GM23338 (cell line): ENCODE measurements around the gene SRGAP3. TPM values are rescaled to one million over a fixed set of nuclear protein-coding genes. Genes with fewer than 3 reads are reported as not detected.

Experiments used
- ATAC-seq: fragments of 200-7000 bp; cut with Tn5 transposase; 3 replicates; pipeline ENCODE4 v1.9.1; 2020
- DNase-seq: peaks from one replicate; pipeline ENCODE4 v3.0.0-alpha.2; 2015; ENCODE audit warnings: low spot score
- H2AFZ ChIP-seq: fragments of 200-600 bp; sonication (generic); 2 replicates; pipeline ENCODE4 v1.8.0; 2016; ENCODE audit warnings: antibody characterized with exemption, mild to moderate bottlenecking, moderate library complexity
- H3F3A ChIP-seq: fragments of 200-600 bp; sonication (generic); replicated peaks from 2 replicates; pipeline ENCODE4 v1.8.0; 2017; ENCODE audit warnings: antibody characterized with exemption, mixed run types, low read depth
- H3K27ac ChIP-seq: fragments of 200-600 bp; sonication (generic); 2 replicates; pipeline ENCODE4 v1.6.1; 2016; ENCODE audit warnings: low read depth
- H3K27me3 ChIP-seq: fragments of 200-600 bp; sonication (generic); 2 replicates; pipeline ENCODE4 v1.8.0; 2016; ENCODE audit warnings: mild to moderate bottlenecking, mixed run types, moderate library complexity; ENCODE audit not compliant: insufficient read depth
- H3K36me3 ChIP-seq: fragments of 200-600 bp; sonication (generic); 2 replicates; pipeline ENCODE4 v1.8.0; 2016; ENCODE audit warnings: mild to moderate bottlenecking; ENCODE audit not compliant: insufficient read depth
- H3K4me1 ChIP-seq: fragments of 200-600 bp; sonication (generic); 2 replicates; pipeline ENCODE4 v1.8.0; 2016; ENCODE audit warnings: mild to moderate bottlenecking, moderate library complexity; ENCODE audit not compliant: insufficient read depth
- H3K4me2 ChIP-seq: fragments of 200-600 bp; sonication (generic); 2 replicates; pipeline ENCODE4 v1.7.1; 2017; ENCODE audit warnings: mixed run types
- H3K4me3 ChIP-seq: fragments of 200-600 bp; sonication (generic); 2 replicates; pipeline ENCODE4 v1.6.1; 2016; ENCODE audit warnings: mixed run types
- H3K79me2 ChIP-seq: fragments of 200-600 bp; sonication (generic); replicated peaks from 2 replicates; pipeline ENCODE4 v1.8.0; 2017; ENCODE audit warnings: mild to moderate bottlenecking; ENCODE audit not compliant: insufficient read depth
- H3K9me2 ChIP-seq: fragments of 200-600 bp; sonication (generic); 2 replicates; pipeline ENCODE4 v1.8.0; 2017; ENCODE audit not compliant: insufficient read depth
- H4K20me1 ChIP-seq: fragments of 200-600 bp; sonication (generic); replicated peaks from 2 replicates; pipeline ENCODE4 v1.8.0; 2017; ENCODE audit warnings: mild to moderate bottlenecking; ENCODE audit not compliant: insufficient read depth
- H3K27ac Mint-ChIP-seq: 2 replicates; pipeline ENCODE4 v1.8.0; 2020; ENCODE audit warnings: inconsistent platforms, mild to moderate bottlenecking, moderate library complexity, mixed read lengths
- H3K27me3 Mint-ChIP-seq: 3 replicates; pipeline ENCODE4 v1.8.0; 2022; ENCODE audit warnings: low read depth, mild to moderate bottlenecking, moderate library complexity, mixed read lengths, inconsistent platforms; ENCODE audit not compliant: insufficient read depth, poor library complexity
- H3K36me3 Mint-ChIP-seq: 3 replicates; pipeline ENCODE4 v1.8.0; 2021; ENCODE audit warnings: low read depth, mild to moderate bottlenecking, inconsistent platforms, moderate library complexity, mixed read lengths
- H3K4me1 Mint-ChIP-seq: 3 replicates; pipeline ENCODE4 v1.8.0; 2020; ENCODE audit warnings: mild to moderate bottlenecking, inconsistent platforms, mixed read lengths
- H3K4me3 Mint-ChIP-seq: 3 replicates; pipeline ENCODE4 v1.8.0; 2021; ENCODE audit warnings: moderate library complexity, mild to moderate bottlenecking, inconsistent platforms, mixed read lengths
- H3K9me3 Mint-ChIP-seq: 3 replicates; pipeline ENCODE4 v1.8.0; 2020; ENCODE audit warnings: moderate library complexity, mild to moderate bottlenecking, inconsistent platforms, mixed read lengths
- CREB1 ChIP-seq: fragments of 250-450 bp; sonication (Bioruptor Pico); IDR thresholded peaks from 2 replicates; pipeline ENCODE4 v1.5.0; 2020; ENCODE audit warnings: low read depth, mild to moderate bottlenecking, moderate library complexity
- CTCF ChIP-seq, 2 experiments: fragments of 200-600 bp in 1 of 2; sonication (generic) in 1 of 2; conservative IDR thresholded peaks; 2 replicates each; pipeline versions ENCODE4 v1.5.1 to v1.6.1; 2016 to 2017; ENCODE audit warnings: antibody characterized with exemption in 2 of 2, low read depth in 2 of 2, mild to moderate bottlenecking in 2 of 2, moderate library complexity in 1 of 2
- EZH2 ChIP-seq: fragments of 200-600 bp; sonication (generic); IDR thresholded peaks from one replicate; pipeline ENCODE4 v1.8.0; 2017; ENCODE audit warnings: antibody characterized with exemption, mild to moderate bottlenecking, low read depth; ENCODE audit not compliant: unreplicated experiment
- EZH2phosphoT487 ChIP-seq: fragments of 200-600 bp; sonication (generic); IDR thresholded peaks from one replicate; pipeline ENCODE4 v1.8.1; 2018; ENCODE audit warnings: antibody characterized with exemption; ENCODE audit not compliant: unreplicated experiment
- JUNB ChIP-seq: IDR thresholded peaks from one replicate; pipeline ENCODE4 v1.6.1; 2016; ENCODE audit warnings: antibody characterized with exemption; ENCODE audit not compliant: unreplicated experiment
- NANOG ChIP-seq: IDR thresholded peaks from 2 replicates; pipeline ENCODE4 v1.6.1; 2016; ENCODE audit warnings: antibody characterized with exemption, borderline replicate concordance
- REST ChIP-seq: IDR thresholded peaks from one replicate; pipeline ENCODE4 v1.6.1; 2018; ENCODE audit warnings: antibody characterized with exemption; ENCODE audit not compliant: unreplicated experiment
- ZNF114 ChIP-seq: fragments of 250-450 bp; sonication (Bioruptor Pico); IDR thresholded peaks from 2 replicates; pipeline ENCODE4 v1.5.0; 2020; ENCODE audit warnings: mild to moderate bottlenecking, moderate library complexity
- ZNF462 ChIP-seq: fragments of 250-450 bp; sonication (Bioruptor Pico); IDR thresholded peaks from 2 replicates; pipeline ENCODE4 v1.5.0; 2020; ENCODE audit warnings: mild to moderate bottlenecking, moderate library complexity
- polyA plus RNA-seq: library from polyadenylated mRNA; unstranded; fragments of >200 nt; fragmentation: Nextera tagmentation; extraction: Ambion mirVana; gene quantifications from 2 replicates; pipeline ENCODE4 v1.2.1, GENCODE V29; 2016
- total RNA-seq: library from RNA; depleted of rRNA; stranded (reverse); fragments of >200 nt; shearing (Covaris generic); gene quantifications from 2 replicates; pipeline ENCODE4 v1.2.3, GENCODE V29; 2014

Gene SRGAP3
- total and polyA plus RNA-seq, 2 experiments from 2014 or later = 6.4 to 9.4 TPM

GRCh38 chr3:9253327-9253726 lies 3.9 kb upstream of the SRGAP3 start:
- Mint-ChIP-seq H3K27me3 (peaks cover 10% of the 10 kb centered on the region), H3K27ac (no peak overlapping the region), H3K36me3 (no peaks in the 10 kb centered on the region), H3K4me3 (no peak overlapping the region), H3K9me3 (peaks cover 4% of the 10 kb centered on the region; the same call in 2 of the 3 replicates), H3K4me1 (peaks cover 33% of the 10 kb centered on the region)
- no peak overlapping the region for H3K27ac ChIP-seq
- H3K9me2 ChIP-seq = no peaks in the 10 kb centered on the region
- no peaks in the 10 kb centered on the region for H3K79me2 ChIP-seq
- no peaks in the 10 kb centered on the region for H4K20me1 ChIP-seq
- H3K27me3 ChIP-seq = no peaks in the 10 kb centered on the region
- TF ChIP-seq NANOG = no peak
- no peak for TF ChIP-seq EZH2phosphoT487
- no peak for TF ChIP-seq REST
- TF ChIP-seq CREB1 (CRISPR knock-in tag) = no peak
- no peak for TF ChIP-seq EZH2
- TF ChIP-seq CTCF (conservative IDR thresholded peaks at IDR 0.05; ENCODE audit: low read depth in 2 of 2) = no peak
- TF ChIP-seq ZNF462 (CRISPR knock-in tag) = no peak
- no peak for TF ChIP-seq ZNF114
- TF ChIP-seq JUNB = no peak
- peaks cover 24% of the 10 kb centered on the region for H3K4me1 ChIP-seq
- H3F3A ChIP-seq = 0 out of 2 replicates have a peak, but pooled peaks cover under 1% of the 10 kb centered on the region
- H2AFZ ChIP-seq = no peak overlapping the region
- H3K4me3 ChIP-seq = no peak overlapping the region
- H3K4me2 ChIP-seq = 0 out of 2 replicates have a peak overlapping the region, but pooled peaks have one; percentile 6
- no peaks in the 10 kb centered on the region for H3K36me3 ChIP-seq
- no peak for ATAC-seq
- DNase-seq = no peak
